GM21360 (cell line): ENCODE data around the gene TIMM29.
"Not testable (repeated sequence)": the region's sequence is repeated elsewhere in the genome, so short reads cannot be mapped to it uniquely, and the experiment has no call there.

Experiments used
- ATAC-seq: cut with Tn5 transposase; IDR thresholded peaks from one replicate; pipeline ENCODE4 v1.9.1; 2021; ENCODE audit warnings: mild to moderate bottlenecking, moderate library complexity; ENCODE audit not compliant: unreplicated experiment

Gene TIMM29

GRCh38 chr19:10936661-10937084 is 8.1 kb downstream of the TIMM29 start:
- no peak for ATAC-seq

DNA sequence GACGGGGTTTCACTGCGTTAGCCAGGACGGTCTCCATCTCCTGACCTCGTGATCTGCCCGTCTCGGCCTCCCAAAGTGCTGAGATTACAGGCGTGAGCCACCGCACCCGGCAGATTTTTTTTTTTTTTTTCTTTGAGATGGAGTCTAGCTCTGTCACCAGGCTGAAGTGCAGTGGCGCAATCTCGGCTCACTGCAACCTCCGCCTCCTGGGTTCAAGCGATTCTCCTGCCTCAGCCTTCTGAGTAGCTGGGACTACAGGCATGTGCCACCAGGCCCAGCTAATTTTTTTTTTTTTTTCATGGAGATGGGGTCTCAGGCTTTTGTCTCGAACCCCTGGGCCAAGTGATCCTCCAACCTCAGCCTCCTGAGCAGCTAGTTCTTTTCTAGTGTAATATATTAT is 13.0 kb downstream of the TIMM29 start:
- not testable (repeated sequence) for ATAC-seq

DNA sequence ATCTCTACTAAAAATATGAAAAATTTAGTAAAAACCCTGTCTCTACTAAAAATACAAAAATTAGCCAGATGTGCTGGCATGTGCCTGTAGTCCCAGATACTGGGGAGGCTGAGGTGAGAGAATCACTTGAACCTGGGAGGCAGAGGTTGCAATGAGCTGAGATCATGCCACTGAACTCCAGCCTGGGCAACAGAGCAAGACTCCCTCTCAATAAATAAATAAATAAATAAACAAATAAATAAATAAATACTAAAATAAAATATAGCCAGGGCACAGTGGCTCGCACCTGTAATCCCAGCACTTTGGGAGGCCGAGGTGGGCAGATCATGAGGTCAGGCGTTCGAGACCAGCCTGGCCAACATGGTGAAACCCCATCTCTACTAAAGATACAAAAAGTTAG is 14.8 kb downstream of the TIMM29 start:
- not testable (repeated sequence) for ATAC-seq

DNA sequence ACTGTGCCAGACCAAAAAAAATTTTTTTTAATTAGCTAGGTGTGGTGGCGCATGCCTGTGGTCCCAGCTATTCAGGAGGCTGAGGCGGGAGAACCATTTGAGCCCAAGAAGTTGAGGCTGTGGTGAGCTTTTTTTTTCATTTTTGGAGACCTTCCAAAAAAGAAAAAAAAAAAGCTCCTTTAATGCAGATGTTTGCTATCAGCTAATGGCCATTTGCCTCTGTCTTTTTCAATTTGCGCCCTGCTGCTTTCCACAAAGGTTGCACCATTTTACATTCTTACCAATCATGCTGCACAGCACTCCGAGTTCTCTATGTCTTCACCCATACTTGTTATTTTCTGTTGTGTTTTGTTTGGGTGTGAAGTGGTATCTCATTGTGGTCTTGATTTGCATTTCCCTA is 16.7 kb downstream of the TIMM29 start:
- no peak for ATAC-seq

- ATAC-seq = no peak
Observed at GRCh38 chr19:10946958-10947657, 18.5 kb downstream of the TIMM29 start.

GRCh38 chr19:10952809-10953208 is 24.2 kb downstream of the TIMM29 start:
- ATAC-seq = no peak

DNA sequence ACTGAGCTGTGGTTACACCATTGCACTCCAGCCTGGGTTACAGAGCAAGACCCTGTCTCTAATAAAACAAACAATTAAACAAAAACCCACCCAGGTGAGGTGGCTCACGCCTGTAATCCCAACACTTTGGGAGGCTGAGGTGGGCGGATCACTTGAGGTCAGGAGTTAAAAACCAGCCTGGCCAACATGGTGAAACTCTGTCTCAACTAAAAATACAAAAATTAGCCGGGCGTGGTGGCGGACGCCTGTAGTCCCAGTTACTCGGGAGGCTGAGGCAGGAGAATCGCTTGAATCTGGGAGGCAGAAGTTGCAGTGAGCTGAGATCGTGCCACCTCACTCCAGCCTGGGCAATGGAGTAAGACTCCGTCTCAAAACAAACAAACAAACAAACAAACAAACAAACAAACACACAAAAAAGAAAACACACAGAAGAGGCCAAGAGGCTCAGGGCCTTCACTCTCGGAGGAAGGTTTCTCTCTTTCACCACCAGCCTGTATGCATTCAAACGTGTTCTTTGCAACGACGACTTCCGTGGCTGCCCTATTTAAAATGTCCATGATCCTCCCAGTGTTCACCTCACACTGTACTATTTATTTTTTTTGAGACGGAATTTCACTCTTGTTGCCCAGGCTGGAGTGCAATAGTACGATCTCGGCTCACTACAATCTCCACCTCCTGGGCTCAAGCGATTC is 30.8 kb downstream of the TIMM29 start:
- ATAC-seq = not testable (repeated sequence)

DNA sequence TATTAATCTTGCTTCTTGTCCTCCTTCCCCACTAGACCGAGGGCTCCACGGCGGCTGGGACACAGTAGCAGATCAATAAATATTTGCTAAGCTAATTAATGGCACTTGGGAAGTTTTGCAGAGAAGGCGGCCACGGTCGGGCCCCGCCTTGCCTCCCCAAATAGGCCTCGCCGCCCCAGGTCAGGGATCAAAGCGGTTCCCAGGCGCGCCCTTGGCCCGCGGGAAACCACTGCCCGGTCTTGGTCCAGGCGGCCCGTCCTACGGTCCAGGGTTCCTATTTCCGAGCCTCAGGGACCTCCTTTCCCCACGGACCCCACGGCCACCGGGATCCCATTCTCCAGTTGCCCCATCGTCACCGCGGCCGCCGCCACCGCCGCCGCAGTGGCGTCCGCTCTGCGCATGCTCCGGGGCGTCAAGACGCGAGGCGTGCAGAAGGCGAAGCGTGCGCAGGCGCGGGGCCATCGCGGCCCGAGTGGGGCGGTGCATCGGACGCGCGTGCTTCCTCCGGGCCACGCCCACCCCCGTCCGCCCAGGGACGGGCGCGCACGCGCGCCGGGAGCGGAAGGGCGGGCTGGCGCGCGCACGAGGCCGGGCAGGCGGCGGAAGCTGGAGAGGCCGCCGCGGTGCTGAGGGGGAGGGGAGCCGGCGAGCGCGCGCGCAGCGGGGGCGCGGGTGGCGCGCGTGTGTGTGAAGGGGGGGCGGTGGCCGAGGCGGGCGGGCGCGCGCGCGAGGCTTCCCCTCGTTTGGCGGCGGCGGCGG is 31.9 kb downstream of the TIMM29 start, which contains the start of gene SMARCA4:
TSS of gene SMARCA4 (plus strand) at position 717 of the 759 bp plus-strand sequence. CDS start 23,122 bp downstream, outside the sequence.
- ATAC-seq = peak; percentile 65

- ATAC-seq = peak; percentile 35
Observed at GRCh38 chr19:10961073-10961860, 32.7 kb downstream of the TIMM29 start.

DNA sequence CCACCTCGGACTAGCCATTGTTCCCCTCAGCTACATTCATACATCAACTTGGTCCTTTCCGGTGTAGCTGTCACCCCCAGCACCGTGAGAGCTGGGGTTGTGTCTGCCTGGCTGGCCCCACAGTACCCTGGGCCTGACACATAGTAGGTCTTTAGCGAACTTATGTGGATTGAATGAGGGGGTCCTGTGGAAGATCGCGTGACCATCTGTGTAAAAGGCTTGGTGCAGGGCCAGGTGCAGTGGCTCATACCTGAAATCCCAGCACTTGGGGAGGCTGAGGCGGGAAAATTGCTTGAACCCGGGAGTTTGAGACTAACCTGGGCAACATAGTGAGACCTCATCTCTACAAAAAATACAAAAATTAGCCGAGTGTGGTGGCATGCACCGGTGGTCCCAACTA is 34.3 kb downstream of the TIMM29 start:
- no peak for ATAC-seq

- no peak for ATAC-seq
Observed at GRCh38 chr19:10963865-10964264, 35.3 kb downstream of the TIMM29 start.

GRCh38 chr19:10964903-10965302 is 36.3 kb downstream of the TIMM29 start:
- no peak for ATAC-seq

GRCh38 chr19:10965398-10965797 is 36.8 kb downstream of the TIMM29 start:
- no peak for ATAC-seq

DNA sequence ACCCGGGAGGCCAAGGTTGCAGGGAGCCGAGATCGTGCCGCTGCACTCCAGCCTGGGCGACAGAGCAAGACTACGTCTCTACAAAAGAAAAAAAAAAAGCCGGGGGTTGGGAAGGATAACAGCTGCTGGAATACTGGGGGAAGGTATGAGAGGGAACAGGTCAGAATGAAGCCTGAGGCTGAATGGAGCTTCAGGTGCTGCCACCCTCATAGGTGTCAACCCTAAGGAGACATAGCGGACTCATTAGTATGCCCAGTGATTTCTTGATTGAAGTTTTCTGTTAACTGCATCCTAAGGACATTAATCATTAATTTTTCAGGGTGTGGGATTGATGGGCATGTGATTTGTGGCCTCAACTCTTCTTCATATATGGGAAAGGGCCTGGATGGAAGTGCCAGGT is 38.2 kb downstream of the TIMM29 start:
- ATAC-seq = no peak

DNA sequence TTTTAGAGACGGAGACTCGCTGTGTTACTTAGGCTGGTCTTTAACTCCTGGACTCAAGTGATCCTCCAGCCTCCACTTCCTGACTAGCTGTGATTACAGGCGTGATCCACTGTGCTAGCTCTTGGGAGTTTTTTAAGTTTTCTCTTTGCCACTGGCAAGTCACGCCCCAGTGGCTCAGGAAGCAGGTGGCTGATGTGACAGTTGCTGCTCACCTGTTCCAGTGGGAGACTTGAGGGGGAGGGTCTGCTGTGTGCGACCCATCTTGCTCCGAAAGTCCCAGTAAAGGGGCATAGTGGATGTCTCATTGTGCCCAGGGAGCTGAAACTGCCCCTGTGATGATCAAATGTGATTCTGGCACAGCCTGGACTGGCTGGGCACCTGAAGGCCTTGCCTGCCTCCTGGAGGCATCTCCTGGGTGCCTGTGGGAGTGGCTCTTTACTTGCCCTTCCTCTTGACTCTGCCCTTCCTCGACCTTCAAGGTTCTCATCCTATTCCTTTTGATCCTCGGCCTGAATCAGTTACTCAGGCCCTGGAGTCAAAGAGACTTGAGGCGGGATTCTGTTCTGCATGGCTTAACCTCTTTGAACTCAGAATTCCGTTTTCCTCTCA is 40.0 kb downstream of the TIMM29 start:
- ATAC-seq = no peak

- ATAC-seq = no peak
Observed at GRCh38 chr19:10971107-10971726, 42.6 kb downstream of the TIMM29 start.

- no peak for ATAC-seq
Observed at GRCh38 chr19:10975374-10976130, 46.9 kb downstream of the TIMM29 start.

- ATAC-seq = no peak
Observed at GRCh38 chr19:10976131-10976892, 47.7 kb downstream of the TIMM29 start.

DNA sequence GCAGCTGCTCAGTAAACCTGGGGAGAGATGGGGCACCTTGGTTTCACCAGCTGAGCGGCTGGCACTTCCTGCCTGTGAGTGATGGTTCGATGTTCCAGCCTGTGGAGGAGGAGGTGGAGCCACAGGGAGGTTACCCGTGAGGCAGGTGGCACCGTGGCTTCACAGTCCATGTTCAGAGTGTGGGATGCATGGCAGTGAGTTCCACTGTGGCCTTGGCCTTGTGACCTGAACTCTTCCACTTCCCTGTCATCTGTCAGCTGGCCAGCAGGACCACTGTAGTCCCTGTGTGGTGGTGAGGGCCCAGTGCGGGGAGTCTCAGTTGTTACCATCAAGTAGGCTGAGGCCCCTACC is 49.1 kb downstream of the TIMM29 start:
- no peak for ATAC-seq
